NCI-H2029 treated with DMSO at 0.1 percent for 48 hours (cell line): ENCODE measurements around the gene PSMA7.

Source experiments
- DNase-seq: peaks from one replicate; lab custom pipeline; 2025; lab: John Stamatoyannopoulos, UW

The PSMA7 gene

DNA sequence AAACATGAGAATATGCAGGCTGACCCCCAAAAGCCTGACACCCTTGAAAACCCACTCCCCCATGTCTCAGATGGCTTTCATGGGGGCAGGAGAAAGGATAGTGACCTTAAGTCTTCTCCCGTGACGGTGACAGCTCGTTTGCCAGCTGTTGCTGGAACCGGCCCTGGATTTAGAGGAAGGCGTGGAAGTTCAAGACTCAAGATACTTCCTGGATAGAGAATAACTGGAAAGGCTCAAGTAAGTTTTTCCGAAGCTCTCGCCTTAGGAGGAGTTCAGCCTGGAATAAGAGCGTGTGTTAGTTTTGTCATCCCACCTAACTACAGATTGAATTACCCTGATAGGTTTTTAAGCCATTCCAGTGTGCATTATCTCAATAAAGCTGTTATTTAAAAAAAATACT lies 28.1 kb upstream of the PSMA7 start:
- DNase-seq = no peak

DNA sequence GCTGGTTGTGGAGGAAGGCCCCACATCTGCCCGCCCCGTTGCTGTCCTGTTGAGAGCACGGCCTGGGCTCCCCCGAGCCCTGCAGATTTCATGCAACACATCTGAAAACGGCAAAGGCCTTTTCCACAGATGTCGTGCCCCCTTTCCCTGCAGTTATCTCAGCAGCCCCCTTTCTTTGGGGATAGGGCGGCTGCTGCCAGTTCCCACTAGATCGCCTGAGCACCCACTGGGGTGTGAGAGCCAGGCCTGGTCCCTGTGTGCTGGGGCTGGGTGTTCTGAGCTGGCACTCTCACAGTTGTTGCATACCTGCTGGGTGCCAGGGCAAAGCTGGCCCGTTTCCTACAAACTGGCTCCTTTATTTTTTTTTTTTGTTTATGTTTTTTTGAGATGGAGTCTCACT lies 27.3 kb upstream of the PSMA7 start:
- DNase-seq = no peak

DNA sequence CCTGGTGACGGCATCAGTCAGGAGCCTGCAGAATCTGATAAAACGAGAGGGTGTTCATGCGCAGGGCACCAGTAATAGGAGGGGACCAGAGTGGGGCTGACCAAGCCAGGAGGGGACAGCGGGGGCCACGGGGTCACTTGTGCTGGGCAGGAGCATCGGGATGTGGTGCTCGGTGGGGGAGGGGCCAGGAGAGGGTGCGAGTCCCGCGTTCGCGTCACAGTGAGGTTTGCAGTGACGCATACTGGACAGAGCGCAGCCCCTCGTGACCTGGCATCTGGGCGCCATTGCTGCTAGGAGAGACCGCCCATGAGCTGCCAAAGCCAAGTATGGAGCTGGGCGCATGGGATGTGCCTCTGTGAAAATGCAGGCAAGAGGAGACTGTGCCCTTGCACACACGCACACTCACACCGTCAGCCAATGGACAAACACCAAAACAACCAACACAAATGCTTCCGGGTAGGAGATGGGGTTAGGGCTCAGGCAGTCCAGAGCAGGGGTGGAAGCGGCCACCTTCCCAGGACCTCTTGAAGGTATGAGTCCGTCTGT lies 25.8 kb upstream of the PSMA7 start:
- DNase-seq = no peak

DNA sequence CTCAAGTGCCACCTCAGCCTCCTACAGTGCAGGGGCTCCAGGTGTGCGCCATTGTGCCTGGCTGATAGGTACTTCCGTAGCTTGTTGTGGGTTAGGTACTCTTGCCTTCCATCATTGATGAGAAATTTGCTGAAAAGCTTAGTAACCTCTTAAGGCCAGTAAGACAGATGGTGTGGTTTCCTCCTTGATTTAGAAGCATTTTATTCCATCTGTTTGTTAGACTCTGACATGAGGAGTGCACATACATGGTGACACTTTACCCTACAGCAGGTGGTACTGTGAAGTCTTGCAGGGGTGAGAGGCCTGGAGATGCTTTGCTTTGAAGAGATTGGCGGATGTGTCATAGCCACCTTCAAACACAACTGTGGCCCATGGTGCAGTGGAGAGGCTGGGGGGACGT lies 24.9 kb upstream of the PSMA7 start:
- no peak for DNase-seq

DNA sequence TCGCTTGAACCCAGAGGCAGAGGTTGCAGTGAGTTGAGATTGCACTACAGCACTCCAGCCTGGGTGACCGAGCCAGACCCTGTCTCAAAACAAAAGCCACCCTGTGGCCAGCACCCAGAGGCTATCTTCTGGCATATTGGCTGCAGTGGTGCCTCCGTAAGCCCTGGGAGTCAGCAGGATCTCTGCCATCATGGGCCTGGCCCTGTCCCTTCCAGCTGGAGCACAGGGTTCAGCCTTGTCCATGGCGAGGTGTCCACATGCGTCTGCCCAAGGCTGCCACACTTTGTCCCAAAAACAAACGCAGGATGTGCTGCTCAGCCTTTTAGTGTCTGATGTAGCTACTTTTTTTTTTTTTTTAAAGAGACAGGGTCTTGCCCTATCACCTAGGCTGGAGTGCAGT lies 24.3 kb upstream of the PSMA7 start:
- DNase-seq = no peak

DNA sequence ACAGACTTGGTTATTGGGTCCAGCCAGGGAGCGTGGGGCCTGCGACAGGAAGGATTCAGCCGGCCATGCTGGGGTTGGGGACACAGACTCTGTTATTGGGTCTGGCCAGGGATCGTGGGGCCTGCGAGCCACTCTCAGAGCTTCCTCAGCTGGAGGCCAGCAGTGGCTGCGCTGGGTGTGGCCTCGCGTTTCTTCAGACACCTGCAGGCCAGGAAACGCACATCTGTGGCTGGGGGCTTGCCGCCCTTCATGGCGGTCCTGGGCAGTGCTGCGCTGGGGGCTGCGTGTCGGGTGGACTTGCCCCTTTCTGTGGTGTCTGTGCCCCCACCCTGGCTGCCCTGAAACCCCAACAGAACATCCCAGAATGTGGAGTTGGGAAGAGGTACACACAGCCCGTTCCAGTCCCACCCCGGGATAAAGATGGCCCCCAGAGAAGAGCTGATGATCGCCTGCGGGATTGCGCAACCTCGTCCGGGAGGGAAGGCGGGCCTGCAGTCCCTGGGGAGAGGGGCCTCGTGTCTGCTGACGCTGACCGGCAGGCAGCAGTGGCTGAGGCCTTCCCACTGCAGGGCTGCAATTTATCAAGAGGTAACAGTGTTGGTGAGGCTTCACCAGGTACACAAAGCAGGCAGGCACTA lies 22.7 kb upstream of the PSMA7 start:
- DNase-seq = no peak

DNA sequence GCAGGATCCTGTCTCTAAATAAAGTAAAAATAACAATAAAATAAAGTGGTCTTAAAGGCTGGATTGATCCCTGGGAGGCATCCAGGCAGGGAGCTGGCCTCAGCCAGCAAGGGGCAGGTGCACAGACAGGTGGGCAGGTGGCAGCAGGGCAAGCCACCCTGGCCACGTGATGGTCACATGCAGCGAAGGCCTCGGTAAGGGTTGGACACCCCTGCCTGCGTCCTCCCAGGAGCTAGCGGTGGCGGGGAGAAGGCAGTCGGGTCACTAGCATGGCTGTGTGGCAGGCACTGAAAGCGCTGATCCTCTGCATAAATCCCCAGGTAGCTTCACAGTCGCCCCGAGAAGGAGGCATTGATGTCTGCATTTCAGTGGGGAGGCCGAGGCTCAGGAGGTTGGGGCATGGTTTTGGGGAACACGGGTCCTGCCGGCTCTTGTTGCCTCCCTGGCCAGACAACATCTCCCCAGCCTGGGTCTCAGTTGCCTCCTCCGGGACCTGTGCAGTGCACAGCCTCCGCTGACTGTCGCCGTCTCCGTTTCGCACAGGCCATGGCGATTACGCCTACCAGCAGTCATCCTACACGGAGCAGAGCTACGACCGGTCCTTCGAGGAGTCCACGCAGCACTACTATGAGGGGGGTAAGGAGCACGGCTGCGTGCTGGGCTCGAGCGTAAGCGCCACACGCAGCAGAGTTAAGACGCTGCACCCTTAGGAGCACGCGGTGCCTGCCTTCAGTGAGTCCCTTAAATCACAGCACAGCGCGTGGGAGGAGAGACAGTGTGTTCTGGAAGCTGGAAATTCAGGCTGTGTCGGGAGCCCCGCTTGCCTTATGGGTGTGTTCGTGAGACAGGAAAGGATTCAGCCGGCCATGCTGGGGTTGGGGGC lies 21.9 kb upstream of the PSMA7 start:
- no peak for DNase-seq

DNA sequence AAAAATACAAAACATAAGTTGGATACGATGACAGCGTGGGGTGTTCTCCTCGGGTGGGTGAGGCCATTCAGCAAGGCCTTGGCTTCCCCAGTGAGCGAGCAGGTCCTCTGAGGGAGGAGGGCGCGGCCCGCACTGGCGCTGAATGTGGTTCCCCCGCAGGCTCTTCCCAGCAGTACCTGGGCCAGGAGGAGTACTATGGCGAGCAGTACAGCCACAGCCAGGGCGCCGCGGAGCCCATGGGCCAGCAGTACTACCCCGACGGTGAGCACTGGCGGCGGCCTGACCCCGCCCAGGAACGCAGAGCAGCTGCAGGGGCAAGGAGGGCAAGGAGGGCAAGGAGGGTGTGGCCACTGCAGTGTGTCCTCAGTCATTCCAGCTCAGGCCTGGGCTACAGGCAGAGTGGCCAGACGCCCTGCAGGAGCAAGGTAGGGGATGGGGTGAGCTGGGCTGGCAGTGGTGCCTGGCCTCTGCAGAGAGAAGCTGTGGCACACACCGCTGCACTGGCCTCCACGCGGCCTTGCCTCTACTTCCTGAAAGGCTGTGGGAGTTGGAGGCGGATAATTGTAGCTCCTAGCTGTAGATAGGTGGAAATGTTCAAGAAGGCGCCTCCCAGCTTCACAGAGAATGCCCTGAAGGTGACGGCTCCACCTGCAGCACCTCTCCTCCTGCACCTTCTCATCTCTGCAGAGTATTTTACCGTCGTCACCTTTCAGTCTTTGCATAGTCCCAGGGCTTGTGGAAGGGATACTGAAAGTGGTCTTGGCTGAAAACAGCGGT lies 21.0 kb upstream of the PSMA7 start:
- DNase-seq = no peak

DNA sequence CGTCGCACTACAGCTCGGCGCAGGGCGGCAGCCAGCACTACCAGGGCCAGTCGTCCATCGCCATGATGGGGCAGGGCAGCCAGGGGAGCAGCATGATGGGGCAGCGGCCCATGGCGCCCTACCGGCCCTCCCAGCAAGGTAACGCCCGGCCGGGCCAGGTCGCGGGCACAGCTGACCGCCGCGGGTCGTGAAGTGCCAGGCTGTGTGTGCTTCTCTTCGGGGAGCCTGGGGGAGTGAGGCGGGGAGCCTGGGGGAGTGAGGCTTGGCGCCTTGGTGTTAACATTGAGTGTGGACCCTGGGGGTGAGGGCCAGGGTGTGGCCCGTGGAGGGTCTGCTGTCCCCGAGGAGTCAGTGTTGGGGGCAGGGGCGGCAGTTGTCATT lies 20.3 kb upstream of the PSMA7 start:
- DNase-seq = no peak

DNA sequence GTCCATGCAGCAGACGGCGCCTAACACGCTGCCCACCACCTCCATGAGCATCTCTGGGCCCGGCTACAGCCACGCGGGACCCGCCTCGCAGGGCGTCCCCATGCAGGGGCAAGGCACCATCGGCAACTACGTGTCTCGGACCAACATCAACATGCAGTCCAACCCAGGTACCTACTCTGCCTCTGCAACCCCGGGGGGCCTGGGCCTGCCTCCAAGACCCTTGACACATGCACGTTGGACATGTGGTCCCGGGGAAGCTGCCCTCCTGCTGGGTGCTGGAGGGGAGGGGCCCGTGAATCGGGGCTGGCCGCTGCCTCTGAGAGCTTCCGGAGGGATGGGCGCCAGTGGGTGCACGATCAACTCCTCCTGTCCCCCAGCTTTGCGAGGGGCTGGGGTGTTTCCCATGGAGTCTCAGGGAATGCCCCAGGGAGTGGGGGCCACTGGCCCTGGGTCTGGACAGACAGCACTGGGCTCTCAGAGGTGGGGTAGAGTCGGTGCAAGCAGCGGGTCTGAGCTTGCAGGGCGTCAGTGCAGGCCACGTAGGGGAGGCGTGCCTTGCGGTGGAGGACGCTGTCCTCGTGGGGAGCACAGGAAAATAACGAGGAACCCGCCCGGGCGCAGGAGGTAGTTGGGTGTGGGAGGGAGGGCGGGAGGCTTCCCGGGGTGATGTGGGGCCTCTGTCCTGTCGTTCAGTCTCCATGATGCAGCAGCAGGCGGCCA lies 19.7 kb upstream of the PSMA7 start:
- no peak for DNase-seq

DNA sequence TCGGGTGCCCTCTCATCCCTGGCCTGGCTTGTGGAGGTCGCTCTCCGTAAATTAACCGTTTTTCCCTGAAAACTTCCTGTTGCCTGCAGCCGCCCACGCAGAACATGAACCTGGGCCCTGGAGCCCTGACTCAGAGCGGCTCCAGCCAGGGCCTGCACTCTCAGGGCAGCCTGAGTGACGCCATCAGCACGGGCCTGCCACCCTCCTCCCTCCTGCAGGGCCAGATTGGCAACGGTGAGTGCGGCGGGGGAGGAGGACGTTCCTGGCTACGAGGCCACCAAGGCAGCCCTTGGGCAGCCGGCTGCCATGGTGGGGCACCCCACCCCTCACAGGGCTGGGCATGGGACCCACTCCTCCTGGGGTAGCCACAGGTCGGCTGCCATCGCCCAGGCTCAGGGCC lies 18.2 kb upstream of the PSMA7 start:
- no peak for DNase-seq

DNA sequence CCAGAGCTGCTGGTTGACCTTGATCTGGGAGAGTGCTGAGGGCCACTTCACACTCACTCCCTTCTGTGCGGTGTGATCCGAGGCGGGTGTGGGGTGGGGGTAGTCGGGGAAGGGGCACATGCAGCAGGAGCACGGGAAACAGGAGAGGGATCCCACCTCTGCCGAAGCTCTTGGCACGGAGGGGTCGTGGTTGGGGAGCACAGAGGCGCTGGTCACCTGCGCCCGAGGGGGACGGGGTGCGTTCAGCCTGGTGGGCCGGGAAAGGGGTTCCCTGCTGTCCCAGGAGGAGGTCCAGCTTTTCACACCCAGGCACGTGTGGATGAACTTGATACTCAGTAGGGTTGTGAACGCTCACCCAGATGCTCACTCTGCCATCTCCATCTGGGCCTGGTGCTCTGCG lies 17.7 kb upstream of the PSMA7 start:
- DNase-seq = no peak

DNA sequence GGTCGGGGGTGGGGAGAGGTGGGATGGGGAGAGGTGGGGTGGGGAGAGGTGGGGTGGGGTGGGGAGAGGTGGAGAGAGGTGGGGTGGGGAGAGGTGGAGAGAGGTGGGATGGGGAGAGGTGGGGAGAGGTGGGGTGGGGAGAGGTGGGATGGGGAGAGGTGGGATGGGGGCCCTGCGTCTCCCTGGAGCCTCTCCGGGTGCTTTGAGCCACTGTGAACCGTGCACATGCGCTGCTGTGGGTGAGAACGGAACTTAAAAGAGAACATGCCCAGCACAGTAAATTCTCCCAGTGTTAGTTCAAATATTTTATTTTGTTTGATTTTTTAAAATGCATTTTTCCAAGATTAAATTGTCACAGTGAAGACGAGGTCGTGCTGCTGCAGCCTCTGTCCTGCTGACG lies 17.1 kb upstream of the PSMA7 start:
- DNase-seq = no peak

DNA sequence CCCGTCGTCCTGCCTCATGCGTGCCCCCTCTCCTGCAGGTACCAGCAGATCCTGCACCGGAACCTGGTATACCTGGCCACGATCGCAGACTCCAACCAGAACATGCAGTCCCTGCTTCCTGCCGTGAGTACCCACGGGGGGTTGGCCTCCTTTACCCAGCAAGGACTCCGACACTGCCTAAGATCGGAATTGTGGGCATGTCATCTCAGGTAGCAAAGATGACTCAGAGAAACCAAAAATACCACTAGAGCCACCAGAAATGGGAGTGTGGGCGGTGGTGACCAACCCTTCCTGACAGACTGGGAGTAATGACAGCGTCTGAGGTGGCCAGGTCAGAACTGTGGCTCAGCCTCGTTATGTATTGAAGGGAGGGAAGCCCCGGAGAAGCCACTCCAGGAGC lies 16.6 kb upstream of the PSMA7 start:
- no peak for DNase-seq

DNA sequence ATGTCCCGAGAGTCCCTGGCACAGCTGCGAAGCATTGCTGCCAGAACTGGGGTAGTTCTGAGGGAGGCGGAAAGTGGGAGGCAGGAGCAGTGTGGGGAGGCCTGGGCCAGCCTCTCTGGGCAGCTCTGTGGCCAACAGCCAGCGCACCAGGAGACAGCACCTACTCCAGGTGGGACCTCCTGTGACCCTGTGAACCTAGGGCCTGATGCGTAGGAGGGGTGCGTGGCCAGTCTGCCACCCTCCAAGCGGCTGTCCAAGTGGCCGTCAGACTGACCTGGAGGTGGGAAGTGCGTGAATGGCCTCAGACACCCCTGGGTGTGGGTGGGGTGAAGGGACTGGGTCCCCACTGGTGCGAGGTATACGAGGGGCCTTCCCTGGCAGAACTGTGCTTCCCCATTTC lies 15.9 kb upstream of the PSMA7 start:
- no peak for DNase-seq

DNA sequence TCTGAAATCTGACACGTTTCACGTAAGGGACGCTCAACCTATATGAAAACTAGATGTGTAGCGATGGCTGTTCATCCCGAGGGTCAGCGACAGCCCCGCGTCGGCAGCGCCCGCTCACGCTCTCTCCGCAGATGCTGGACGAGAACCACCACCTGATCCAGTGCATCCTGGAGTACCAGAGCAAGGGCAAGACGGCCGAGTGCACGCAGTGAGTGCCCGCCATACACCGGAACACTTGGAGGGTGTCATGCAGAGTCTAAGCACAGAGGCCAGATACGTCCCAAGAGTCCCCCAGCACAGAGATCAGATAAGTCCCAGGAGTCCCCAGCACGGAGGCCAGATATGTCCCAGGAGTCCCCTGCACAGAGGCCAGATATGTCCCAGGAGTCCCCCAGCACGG lies 15.3 kb upstream of the PSMA7 start:
- no peak for DNase-seq

DNA sequence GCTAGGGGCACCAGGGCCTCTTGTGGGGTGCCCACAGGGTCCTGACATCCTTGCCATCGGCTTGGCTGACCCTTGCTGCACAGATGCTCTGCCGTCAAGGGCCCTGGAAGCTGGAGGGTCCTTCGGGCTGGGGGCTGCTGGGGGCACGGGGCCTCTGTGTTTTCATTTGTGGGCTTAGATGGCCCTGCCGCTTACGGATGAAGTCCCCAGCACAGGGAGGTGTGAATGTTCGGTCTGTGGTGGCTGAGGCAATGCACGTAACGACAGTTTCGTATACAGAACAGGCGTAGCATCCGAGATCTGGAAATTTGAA lies 14.8 kb upstream of the PSMA7 start:
- DNase-seq = no peak

DNA sequence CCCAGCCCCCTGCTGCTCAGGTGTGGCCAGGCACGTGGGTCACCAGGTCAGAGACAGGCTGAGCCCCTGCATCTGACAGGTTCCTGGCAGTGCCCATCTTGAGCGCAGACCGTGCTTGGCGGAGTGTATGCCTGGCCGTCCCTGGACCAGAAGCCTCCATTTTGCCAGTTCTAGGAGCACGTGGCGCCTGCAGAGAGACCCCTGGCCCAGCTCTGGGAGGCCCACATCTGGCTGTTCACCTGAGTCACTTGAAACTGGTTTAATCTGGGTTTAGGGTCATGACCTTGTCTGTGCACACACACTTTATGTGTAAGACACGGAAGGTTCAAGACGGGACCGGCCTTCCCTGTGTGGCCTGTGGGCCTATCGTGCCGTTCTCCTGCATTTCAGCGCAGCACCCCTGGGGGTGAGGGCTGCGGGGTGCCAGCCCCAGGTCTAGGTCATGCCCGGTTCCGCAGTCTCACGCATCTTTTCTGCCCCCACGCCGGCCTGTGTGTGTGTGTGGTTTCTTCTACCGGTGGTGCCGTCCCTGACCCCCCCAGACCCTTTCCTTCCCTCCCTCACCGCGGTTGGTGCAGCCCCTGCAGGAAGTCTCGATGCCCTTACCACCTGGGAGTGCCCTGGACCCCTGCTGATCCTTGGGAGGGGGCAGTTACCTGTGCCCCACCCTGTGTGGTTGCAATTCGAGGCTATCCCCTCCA lies 14.3 kb upstream of the PSMA7 start:
- no peak for DNase-seq

DNA sequence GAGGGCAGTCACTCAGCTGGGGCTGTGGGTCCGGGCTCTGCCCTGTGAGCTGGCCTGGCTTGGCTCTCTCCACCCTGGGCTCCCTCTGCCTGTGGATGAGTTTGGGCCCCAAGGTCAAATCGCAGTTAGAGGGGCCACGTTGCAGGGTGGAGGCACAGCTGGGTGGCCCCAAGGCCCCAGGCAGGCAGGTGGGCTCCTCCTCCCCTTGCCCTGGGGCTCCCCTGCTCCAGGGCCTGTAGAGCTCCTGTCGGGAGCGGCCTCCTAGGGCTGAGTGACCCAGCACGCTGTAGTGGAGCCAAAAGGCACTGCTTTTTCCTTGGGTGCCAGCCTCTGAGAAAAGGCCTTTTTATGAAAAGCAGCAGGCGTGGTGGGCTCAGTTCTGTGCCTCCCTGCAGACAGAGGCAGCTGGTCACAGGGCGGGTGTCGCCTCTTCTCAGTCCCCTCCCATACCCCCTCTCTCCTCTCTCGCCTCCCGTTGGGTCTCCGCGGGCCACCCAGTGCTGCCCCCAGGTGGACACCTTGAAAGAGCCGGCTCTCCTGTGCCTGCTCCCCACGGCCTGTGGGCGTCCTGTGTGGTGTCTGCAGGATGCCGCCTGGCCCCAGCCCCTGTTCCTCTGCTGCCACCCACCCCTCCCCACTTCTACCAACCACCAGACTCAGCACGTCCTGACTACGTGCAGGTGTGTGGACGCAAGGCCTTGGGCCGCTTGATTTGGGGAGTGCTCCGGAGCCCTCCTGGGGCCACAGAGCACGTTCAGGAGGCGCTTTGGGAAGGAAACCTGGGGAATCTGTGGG lies 13.6 kb upstream of the PSMA7 start:
- no peak for DNase-seq

DNA sequence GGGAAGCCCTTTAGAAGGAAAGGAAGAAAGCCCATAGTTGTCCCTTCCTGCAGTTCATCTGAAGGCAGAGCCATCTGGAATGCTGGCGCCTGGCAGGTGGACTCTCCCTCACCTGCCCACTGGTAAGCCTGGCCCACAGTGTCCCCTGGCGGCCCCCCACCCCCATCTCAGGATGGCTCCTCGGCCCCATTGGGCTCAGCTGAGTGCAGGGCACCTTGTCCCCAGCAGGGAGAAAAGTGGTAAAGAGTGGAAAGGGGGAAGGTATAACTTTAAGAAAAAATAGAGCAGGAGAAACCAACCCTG lies 13.0 kb upstream of the PSMA7 start:
- no peak for DNase-seq
